ENCODE measurements around the gene TMEM269. TPM values are rescaled to one million over a fixed set of nuclear protein-coding genes. Genes with fewer than 3 reads are reported as not detected.
A peak's percentile ranks its signal among the peaks of the same experiment; 100 is the strongest.

Gene TMEM269
- total RNA-seq, 2 donors from 2014 or later: not detected

DNA sequence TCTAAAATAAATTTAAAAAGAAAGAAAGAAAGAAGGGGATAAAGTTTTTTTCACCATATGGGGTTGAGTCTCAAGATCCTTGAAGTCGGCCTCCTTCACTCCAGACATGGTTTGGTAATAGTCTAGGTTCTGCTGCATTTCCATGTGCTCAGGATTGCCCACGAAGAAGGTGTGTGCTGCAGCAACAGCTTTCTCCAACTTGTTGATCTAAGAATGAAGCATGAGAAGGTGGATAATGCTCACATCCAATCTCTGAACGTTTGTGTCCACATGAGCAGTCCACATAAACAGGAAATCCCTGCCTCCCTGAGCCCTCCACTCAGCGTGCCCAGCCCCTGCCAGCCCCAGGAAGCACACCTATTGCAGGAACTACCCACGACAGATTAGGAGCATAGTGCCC is 22.5 kb upstream of the TMEM269 start:
- H3K36me3 ChIP-seq: peaks cover 42% of the 10 kb centered on the region
- no peak overlapping the region for H3K27ac ChIP-seq
- no peak overlapping the region for H3K4me3 ChIP-seq
- H3K4me1 ChIP-seq: peaks cover 0 to 21% of the 10 kb centered on the region in 2 donors
- no peak for DNase-seq (ENCODE audit: low spot score)
- TF ChIP-seq, protein P1, sequence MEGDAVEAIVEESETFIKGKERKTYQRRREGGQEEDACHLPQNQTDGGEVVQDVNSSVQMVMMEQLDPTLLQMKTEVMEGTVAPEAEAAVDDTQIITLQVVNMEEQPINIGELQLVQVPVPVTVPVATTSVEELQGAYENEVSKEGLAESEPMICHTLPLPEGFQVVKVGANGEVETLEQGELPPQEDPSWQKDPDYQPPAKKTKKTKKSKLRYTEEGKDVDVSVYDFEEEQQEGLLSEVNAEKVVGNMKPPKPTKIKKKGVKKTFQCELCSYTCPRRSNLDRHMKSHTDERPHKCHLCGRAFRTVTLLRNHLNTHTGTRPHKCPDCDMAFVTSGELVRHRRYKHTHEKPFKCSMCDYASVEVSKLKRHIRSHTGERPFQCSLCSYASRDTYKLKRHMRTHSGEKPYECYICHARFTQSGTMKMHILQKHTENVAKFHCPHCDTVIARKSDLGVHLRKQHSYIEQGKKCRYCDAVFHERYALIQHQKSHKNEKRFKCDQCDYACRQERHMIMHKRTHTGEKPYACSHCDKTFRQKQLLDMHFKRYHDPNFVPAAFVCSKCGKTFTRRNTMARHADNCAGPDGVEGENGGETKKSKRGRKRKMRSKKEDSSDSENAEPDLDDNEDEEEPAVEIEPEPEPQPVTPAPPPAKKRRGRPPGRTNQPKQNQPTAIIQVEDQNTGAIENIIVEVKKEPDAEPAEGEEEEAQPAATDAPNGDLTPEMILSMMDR (IDR thresholded peaks at IDR 0.05): no peak
- no peaks in the 10 kb centered on the region for H3K9me3 ChIP-seq
- no peaks in the 10 kb centered on the region for H3K27me3 ChIP-seq

DNA sequence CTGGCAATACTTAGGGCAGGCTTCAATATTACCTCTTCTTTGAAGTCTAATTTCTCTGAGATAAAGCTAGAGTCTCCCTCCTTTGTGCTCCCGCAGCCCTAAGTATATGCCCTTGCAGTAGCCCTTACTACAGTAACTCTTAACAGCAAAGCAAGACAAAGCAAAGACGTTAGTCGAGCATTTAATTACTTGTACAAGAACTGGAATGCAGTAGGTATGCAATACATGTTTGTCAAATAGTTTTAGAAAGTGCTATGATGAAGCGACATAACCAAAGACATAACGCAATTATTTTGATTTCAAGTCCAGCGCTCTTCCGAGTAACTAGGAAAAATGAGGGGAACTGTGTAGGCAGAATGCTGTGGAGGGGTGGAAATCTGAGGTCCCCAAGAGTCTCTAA is 19.5 kb upstream of the TMEM269 start:
- TF ChIP-seq, protein P1 (IDR thresholded peaks at IDR 0.05): no peak
- H3K27ac ChIP-seq: peak overlapping the region; percentile 90 to 93
- no peak for DNase-seq (ENCODE audit: low spot score)

DNA sequence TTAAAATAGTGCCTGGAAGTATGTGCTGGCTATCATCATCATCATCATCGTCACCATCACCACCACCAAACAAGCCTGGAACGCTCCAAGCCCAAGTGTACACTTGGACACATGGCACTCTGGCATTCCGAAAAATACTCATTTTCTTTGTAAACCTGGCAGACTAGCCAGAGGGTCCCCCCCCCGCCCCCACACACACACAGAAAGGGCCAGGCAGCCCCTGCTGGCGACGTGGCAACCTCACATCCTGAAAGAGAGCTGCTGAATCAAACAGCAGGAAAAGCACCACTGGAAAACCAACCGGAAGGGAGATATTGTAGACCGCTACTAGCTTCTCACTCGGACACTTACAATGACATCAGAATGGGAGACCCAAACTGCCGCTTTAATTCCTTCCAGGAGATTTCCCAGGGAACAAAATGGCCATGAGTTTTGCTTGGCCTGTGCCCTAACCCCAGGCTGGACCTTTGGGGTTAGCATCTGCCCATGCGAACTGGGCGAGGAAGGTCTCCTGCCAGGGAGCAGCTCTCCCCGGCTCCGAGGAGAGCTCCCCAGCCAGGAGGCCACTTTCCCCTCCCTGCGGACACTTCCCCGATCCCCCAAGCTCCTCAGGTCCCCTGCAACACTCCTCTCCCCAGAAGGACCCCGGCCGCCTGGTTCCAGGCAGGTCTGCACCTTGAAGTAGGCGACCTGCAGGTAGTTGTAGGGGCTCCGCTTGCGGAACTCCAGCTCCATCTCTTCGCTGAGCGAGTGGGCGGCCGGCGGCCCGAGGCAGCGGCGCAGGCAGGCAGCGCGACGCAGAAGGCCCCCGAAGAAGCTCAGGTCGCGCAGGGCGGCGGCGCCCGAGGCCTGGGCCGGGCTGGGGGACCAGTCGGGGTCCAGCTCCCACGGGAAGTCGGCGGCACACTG is 18.7 kb upstream of the TMEM269 start:
- H3K9me3 ChIP-seq: no peaks in the 10 kb centered on the region
- TF ChIP-seq, protein P1 (IDR thresholded peaks at IDR 0.05): peak; percentile 19 to 57
- no peak for DNase-seq (ENCODE audit: low spot score)
- peak overlapping the region; percentile 90 to 93 for H3K27ac ChIP-seq
- peaks cover 7% of the 10 kb centered on the region for H3K36me3 ChIP-seq
- peaks cover 0 to 42% of the 10 kb centered on the region in 2 donors for H3K4me1 ChIP-seq
- H3K4me3 ChIP-seq: peak overlapping the region; percentile 90 to 94
- no peaks in the 10 kb centered on the region for H3K27me3 ChIP-seq

More for the DNA sequence above, 19.5 kb upstream of the TMEM269 start:
- Histone ChIP-seq H3K4me3 (peak overlapping the region; percentile 90 to 94), H3K27me3 (no peaks in the 10 kb centered on the region), H3K9me3 (no peaks in the 10 kb centered on the region), H3K4me1 (peaks cover 0 to 42% of the 10 kb centered on the region in 2 donors), H3K36me3 (peaks cover 12% of the 10 kb centered on the region)

DNA sequence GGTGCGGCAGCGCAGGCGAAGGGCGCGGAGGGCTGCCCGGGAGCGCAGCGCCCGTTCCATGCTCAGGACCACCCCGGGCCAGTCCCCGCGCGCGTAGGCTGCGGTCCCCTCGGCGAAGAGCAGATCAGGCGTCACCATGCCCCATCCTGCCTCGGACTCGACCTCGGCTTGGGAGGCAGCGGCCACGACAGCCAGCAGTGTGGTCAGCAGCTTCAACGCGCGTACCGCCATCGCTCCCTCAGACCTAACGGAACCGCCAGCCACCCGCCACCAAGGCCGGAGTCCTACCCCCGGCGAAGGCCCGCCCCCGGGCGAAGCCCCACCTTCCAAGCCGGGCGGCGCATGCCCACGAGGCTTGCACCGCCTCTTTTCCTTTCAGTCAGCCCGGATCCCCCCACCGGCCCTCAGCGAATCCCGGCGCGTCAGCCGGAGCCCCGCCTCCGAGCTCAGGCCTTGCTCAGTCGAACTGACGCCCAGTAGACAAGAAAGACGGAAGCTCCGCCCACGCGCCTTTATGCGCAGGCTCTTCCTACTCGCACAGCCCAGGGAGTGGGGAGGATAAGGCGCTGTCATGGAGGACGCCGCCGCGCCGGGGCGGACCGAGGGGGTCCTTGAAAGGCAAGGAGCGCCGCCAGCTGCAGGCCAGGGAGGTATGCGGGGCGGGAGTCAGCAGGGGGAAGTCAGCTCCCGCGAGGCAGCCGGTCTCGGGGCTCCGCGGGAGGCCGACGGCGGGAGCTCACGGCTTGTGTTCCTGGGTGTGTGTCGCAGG is 17.9 kb upstream of the TMEM269 start, which contains the start of the genes C1orf50 and P3H1:
C1orf50 (plus strand) TSS at position 509 of the 769 bp plus-strand sequence; CDS start at position 572, 63 bp downstream.
P3H1 (minus strand) TSS at position 288 of the 769 bp plus-strand sequence; CDS start at position 231, 57 bp downstream.
- Histone ChIP-seq H3K4me1 (peaks cover 0 to 42% of the 10 kb centered on the region in 2 donors), H3K9me3 (no peaks in the 10 kb centered on the region), H3K36me3 (peaks cover 5% of the 10 kb centered on the region), H3K27ac (peak within 1 kb of the TSS; percentile 91 to 93), H3K27me3 (no peaks in the 10 kb centered on the region), H3K4me3 (peak within 1 kb of the TSS; percentile 90 to 94)
- DNase-seq (ENCODE audit: low spot score): peak; percentile 100
- TF ChIP-seq, protein P1 (IDR thresholded peaks at IDR 0.05): no peak

DNA sequence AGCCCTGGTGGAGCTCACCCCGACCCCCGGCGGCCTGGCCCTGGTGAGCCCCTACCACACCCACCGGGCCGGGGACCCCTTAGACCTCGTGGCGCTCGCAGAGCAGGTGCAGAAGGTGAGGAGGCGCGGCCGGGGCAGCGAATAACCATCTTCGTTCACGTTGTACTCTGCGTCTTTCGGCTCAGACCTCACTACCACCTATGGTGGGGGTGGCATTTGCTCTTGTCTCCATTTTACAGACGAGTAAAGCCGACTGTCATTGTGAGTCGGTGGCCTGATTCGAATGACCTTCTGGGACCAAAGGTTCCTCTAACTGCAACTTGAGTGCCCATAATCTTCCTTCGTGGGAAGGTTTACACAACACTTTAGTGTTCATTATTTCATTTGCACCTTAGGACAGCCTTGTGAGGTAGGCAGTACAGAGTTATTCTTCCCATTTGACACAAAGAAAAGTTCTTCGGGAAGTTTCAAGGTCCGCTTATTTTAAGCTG is 17.2 kb upstream of the TMEM269 start:
- Histone ChIP-seq H3K4me1 (peaks cover 0 to 42% of the 10 kb centered on the region in 2 donors), H3K27me3 (no peaks in the 10 kb centered on the region), H3K9me3 (no peaks in the 10 kb centered on the region)

More for the DNA sequence above, 17.2 kb upstream of the TMEM269 start:
- TF ChIP-seq, protein P1 (IDR thresholded peaks at IDR 0.05): no peak
- DNase-seq (ENCODE audit: low spot score): no peak
- peak overlapping the region; percentile 91 to 93 for H3K27ac ChIP-seq
- peak overlapping the region; percentile 90 to 94 for H3K4me3 ChIP-seq
- H3K36me3 ChIP-seq: no peaks in the 10 kb centered on the region
